ENCODE results near the gene SH2B2.
"Not testable (repeated sequence)": the region's sequence is repeated elsewhere in the genome, so short reads cannot be mapped to it uniquely, and the experiment has no call there.

SH2B2 gene

GRCh38 chr7:102326157-102326889 is 39.7 kb downstream of the SH2B2 start:
- no peaks in the 10 kb centered on the region for H3K36me3 ChIP-seq (ENCODE audit: control insufficient read depth, insufficient read depth, low read length)
- H3K4me1 ChIP-seq (ENCODE audit: control insufficient read depth, insufficient read depth, low read length) = 0 out of 2 replicates have a peak, but pooled peaks cover 6% of the 10 kb centered on the region
- no peaks in the 10 kb centered on the region for H3K27me3 ChIP-seq (ENCODE audit: control insufficient read depth, insufficient read depth, low read length)
- H3K27ac ChIP-seq (ENCODE audit: low read depth, low read length) = no peak overlapping the region
- H3K9me3 ChIP-seq (ENCODE audit: control insufficient read depth, insufficient read depth, low read length) = no peaks in the 10 kb centered on the region
- no peak overlapping the region for H3K9ac ChIP-seq (ENCODE audit: low read depth, low read length)
- H3K4me3 ChIP-seq (ENCODE audit: low read depth, low read length) = no peak overlapping the region

- not testable (repeated sequence) for H3K4me1 ChIP-seq (ENCODE audit: control insufficient read depth, insufficient read depth, low read length); H3K36me3 ChIP-seq (ENCODE audit: control insufficient read depth, insufficient read depth, low read length); H3K4me3 ChIP-seq (ENCODE audit: low read depth, low read length)
These were observed 40.5 kb downstream of the SH2B2 start for GRCh38 chr7:102327183-102327582.

GRCh38 chr7:102328863-102329262 is 42.2 kb downstream of the SH2B2 start:
- not testable (repeated sequence) for H3K9me3 ChIP-seq (ENCODE audit: control insufficient read depth, insufficient read depth, low read length); H3K27ac ChIP-seq (ENCODE audit: low read depth, low read length); H3K4me1 ChIP-seq (ENCODE audit: control insufficient read depth, insufficient read depth, low read length); H3K4me3 ChIP-seq (ENCODE audit: low read depth, low read length); H3K9ac ChIP-seq (ENCODE audit: low read depth, low read length); H3K27me3 ChIP-seq (ENCODE audit: control insufficient read depth, insufficient read depth, low read length); H3K36me3 ChIP-seq (ENCODE audit: control insufficient read depth, insufficient read depth, low read length)

More at GRCh38 chr7:102327183-102327582, 40.5 kb downstream of the SH2B2 start:
- H3K9ac ChIP-seq (ENCODE audit: low read depth, low read length); H3K27ac ChIP-seq (ENCODE audit: low read depth, low read length); H3K9me3 ChIP-seq (ENCODE audit: control insufficient read depth, insufficient read depth, low read length); H3K27me3 ChIP-seq (ENCODE audit: control insufficient read depth, insufficient read depth, low read length): not testable (repeated sequence)

- H3K9me3 ChIP-seq (ENCODE audit: control insufficient read depth, insufficient read depth, low read length); H3K9ac ChIP-seq (ENCODE audit: low read depth, low read length); H3K36me3 ChIP-seq (ENCODE audit: control insufficient read depth, insufficient read depth, low read length); H3K27me3 ChIP-seq (ENCODE audit: control insufficient read depth, insufficient read depth, low read length); H3K27ac ChIP-seq (ENCODE audit: low read depth, low read length); H3K4me3 ChIP-seq (ENCODE audit: low read depth, low read length); H3K4me1 ChIP-seq (ENCODE audit: control insufficient read depth, insufficient read depth, low read length): not testable (repeated sequence)
These were observed 42.7 kb downstream of the SH2B2 start for GRCh38 chr7:102329366-102329765.

- H3K4me3 ChIP-seq (ENCODE audit: low read depth, low read length); H3K9ac ChIP-seq (ENCODE audit: low read depth, low read length); H3K9me3 ChIP-seq (ENCODE audit: control insufficient read depth, insufficient read depth, low read length); H3K27me3 ChIP-seq (ENCODE audit: control insufficient read depth, insufficient read depth, low read length); H3K36me3 ChIP-seq (ENCODE audit: control insufficient read depth, insufficient read depth, low read length); H3K27ac ChIP-seq (ENCODE audit: low read depth, low read length); H3K4me1 ChIP-seq (ENCODE audit: control insufficient read depth, insufficient read depth, low read length): not testable (repeated sequence)
These were observed 44.2 kb downstream of the SH2B2 start for GRCh38 chr7:102330666-102331460.

- not testable (repeated sequence) for H3K4me3 ChIP-seq (ENCODE audit: low read depth, low read length); H3K9me3 ChIP-seq (ENCODE audit: control insufficient read depth, insufficient read depth, low read length); H3K4me1 ChIP-seq (ENCODE audit: control insufficient read depth, insufficient read depth, low read length); H3K9ac ChIP-seq (ENCODE audit: low read depth, low read length); H3K27ac ChIP-seq (ENCODE audit: low read depth, low read length); H3K36me3 ChIP-seq (ENCODE audit: control insufficient read depth, insufficient read depth, low read length); H3K27me3 ChIP-seq (ENCODE audit: control insufficient read depth, insufficient read depth, low read length)
These were observed 48.9 kb downstream of the SH2B2 start for GRCh38 chr7:102335574-102335973.

GRCh38 chr7:102337002-102337401 is 50.3 kb downstream of the SH2B2 start:
- H3K9ac ChIP-seq (ENCODE audit: low read depth, low read length); H3K9me3 ChIP-seq (ENCODE audit: control insufficient read depth, insufficient read depth, low read length); H3K27me3 ChIP-seq (ENCODE audit: control insufficient read depth, insufficient read depth, low read length); H3K4me3 ChIP-seq (ENCODE audit: low read depth, low read length); H3K27ac ChIP-seq (ENCODE audit: low read depth, low read length); H3K4me1 ChIP-seq (ENCODE audit: control insufficient read depth, insufficient read depth, low read length); H3K36me3 ChIP-seq (ENCODE audit: control insufficient read depth, insufficient read depth, low read length): not testable (repeated sequence)

GRCh38 chr7:102337420-102337819 is 50.8 kb downstream of the SH2B2 start:
- not testable (repeated sequence) for H3K4me3 ChIP-seq (ENCODE audit: low read depth, low read length); H3K27me3 ChIP-seq (ENCODE audit: control insufficient read depth, insufficient read depth, low read length); H3K9me3 ChIP-seq (ENCODE audit: control insufficient read depth, insufficient read depth, low read length); H3K9ac ChIP-seq (ENCODE audit: low read depth, low read length); H3K4me1 ChIP-seq (ENCODE audit: control insufficient read depth, insufficient read depth, low read length); H3K36me3 ChIP-seq (ENCODE audit: control insufficient read depth, insufficient read depth, low read length); H3K27ac ChIP-seq (ENCODE audit: low read depth, low read length)

- H3K4me3 ChIP-seq (ENCODE audit: low read depth, low read length); H3K9ac ChIP-seq (ENCODE audit: low read depth, low read length); H3K4me1 ChIP-seq (ENCODE audit: control insufficient read depth, insufficient read depth, low read length); H3K27me3 ChIP-seq (ENCODE audit: control insufficient read depth, insufficient read depth, low read length); H3K36me3 ChIP-seq (ENCODE audit: control insufficient read depth, insufficient read depth, low read length); H3K9me3 ChIP-seq (ENCODE audit: control insufficient read depth, insufficient read depth, low read length); H3K27ac ChIP-seq (ENCODE audit: low read depth, low read length): not testable (repeated sequence)
These were observed 54.1 kb downstream of the SH2B2 start for GRCh38 chr7:102340599-102341368.

- not testable (repeated sequence) for H3K36me3 ChIP-seq (ENCODE audit: control insufficient read depth, insufficient read depth, low read length); H3K27me3 ChIP-seq (ENCODE audit: control insufficient read depth, insufficient read depth, low read length); H3K4me1 ChIP-seq (ENCODE audit: control insufficient read depth, insufficient read depth, low read length); H3K9me3 ChIP-seq (ENCODE audit: control insufficient read depth, insufficient read depth, low read length); H3K27ac ChIP-seq (ENCODE audit: low read depth, low read length); H3K9ac ChIP-seq (ENCODE audit: low read depth, low read length); H3K4me3 ChIP-seq (ENCODE audit: low read depth, low read length)
These were observed 60.3 kb downstream of the SH2B2 start for GRCh38 chr7:102346983-102347382.

GRCh38 chr7:102356344-102356743 is 69.7 kb downstream of the SH2B2 start, which contains the start of gene SPDYE6:
Gene SPDYE6, minus strand, starts transcription at chr7:102356444. Its CDS starts 421 bp downstream, at chr7:102356023.
- not testable (repeated sequence) for H3K4me3 ChIP-seq (ENCODE audit: low read depth, low read length); H3K36me3 ChIP-seq (ENCODE audit: control insufficient read depth, insufficient read depth, low read length); H3K9ac ChIP-seq (ENCODE audit: low read depth, low read length); H3K27me3 ChIP-seq (ENCODE audit: control insufficient read depth, insufficient read depth, low read length); H3K4me1 ChIP-seq (ENCODE audit: control insufficient read depth, insufficient read depth, low read length); H3K27ac ChIP-seq (ENCODE audit: low read depth, low read length); H3K9me3 ChIP-seq (ENCODE audit: control insufficient read depth, insufficient read depth, low read length)
